DMS53 treated with DMSO at 0.1 percent for 48 hours (cell line): ENCODE measurements around the gene NR2C1.
"Not testable (repeated sequence)": the region's sequence is repeated elsewhere in the genome, so short reads cannot be mapped to it uniquely, and the experiment has no call there.

Experiments used
- DNase-seq: peaks from one replicate; lab custom pipeline; 2025; ENCODE audit not compliant: unreplicated experiment; lab: John Stamatoyannopoulos, UW

The NR2C1 gene

GRCh38 chr12:95072900-95073697, at the start of gene NR2C1:
Gene NR2C1, minus strand, starts transcription at chr12:95073618. Its CDS starts 6,234 bp downstream, at chr12:95067384.
- peak; percentile 92 for DNase-seq

- no peak for DNase-seq
These were observed 45.4 kb upstream of the NR2C1 start for GRCh38 chr12:95118788-95119179.

GRCh38 chr12:95118138-95118787, 44.8 kb upstream of the NR2C1 start:
- DNase-seq = no peak

GRCh38 chr12:95117178-95117599, 43.8 kb upstream of the NR2C1 start:
- peak; percentile 76 for DNase-seq

GRCh38 chr12:95116773-95117172, 43.4 kb upstream of the NR2C1 start:
- no peak for DNase-seq

DNA sequence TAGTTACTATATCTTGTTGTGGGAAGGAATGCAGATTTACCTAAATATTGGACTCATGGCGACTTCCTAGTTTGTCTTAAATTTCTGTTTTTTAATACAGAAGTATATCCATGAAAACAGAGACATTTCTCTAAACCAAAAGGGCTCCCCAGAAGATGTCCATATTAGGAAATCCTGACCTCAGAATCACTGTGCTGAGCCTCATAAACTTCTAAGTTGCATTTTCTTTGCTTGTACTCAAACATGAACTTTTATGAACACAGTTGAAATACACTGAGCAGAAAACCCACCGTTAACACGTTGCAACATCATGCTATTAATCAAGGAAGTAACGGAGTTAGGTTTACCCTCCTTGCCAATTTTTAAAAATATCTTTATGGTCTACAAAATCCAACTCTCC, 42.9 kb upstream of the NR2C1 start:
- DNase-seq = no peak

GRCh38 chr12:95115641-95116040, 42.2 kb upstream of the NR2C1 start:
- DNase-seq = no peak

DNA sequence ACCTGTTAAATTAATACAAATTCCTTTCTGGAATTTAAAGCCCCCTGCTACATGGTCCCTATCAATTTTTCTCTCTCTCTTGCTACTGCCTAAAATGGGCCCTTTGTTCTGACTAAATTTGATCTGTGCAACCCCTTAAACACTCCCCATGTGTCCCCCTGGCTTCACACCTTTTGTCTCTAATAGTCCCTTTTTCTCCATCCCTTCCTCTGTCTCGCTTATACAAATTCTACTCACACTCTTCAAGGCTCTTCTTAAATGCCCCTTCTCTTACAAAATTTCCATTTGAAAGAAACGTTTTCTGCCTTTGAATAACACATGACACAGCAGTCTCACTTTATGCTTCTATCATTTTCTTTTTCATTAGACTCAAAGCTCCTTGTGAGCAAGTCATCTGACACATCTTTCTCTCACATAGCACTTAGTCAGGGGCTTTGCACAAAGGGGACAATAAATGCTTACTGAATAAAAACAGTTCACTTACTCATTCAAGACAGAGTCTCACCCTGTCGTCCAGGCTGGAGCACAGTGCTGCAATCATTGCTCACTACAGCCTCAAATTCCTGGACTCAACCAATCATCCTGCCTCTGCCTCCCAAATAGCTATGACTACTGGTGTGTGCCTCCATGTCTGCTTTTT, 41.5 kb upstream of the NR2C1 start:
- DNase-seq = no peak

- no peak for DNase-seq
These were observed 33.9 kb upstream of the NR2C1 start for GRCh38 chr12:95107362-95107761.

- DNase-seq = no peak
These were observed 32.1 kb upstream of the NR2C1 start for GRCh38 chr12:95105540-95105939.

- DNase-seq = no peak
These were observed 31.6 kb upstream of the NR2C1 start for GRCh38 chr12:95104919-95105452.

GRCh38 chr12:95102916-95103671, 29.7 kb upstream of the NR2C1 start:
- peak; percentile 100 for DNase-seq

- not testable (repeated sequence) for DNase-seq
These were observed 28.5 kb upstream of the NR2C1 start for GRCh38 chr12:95101957-95102356.

DNA sequence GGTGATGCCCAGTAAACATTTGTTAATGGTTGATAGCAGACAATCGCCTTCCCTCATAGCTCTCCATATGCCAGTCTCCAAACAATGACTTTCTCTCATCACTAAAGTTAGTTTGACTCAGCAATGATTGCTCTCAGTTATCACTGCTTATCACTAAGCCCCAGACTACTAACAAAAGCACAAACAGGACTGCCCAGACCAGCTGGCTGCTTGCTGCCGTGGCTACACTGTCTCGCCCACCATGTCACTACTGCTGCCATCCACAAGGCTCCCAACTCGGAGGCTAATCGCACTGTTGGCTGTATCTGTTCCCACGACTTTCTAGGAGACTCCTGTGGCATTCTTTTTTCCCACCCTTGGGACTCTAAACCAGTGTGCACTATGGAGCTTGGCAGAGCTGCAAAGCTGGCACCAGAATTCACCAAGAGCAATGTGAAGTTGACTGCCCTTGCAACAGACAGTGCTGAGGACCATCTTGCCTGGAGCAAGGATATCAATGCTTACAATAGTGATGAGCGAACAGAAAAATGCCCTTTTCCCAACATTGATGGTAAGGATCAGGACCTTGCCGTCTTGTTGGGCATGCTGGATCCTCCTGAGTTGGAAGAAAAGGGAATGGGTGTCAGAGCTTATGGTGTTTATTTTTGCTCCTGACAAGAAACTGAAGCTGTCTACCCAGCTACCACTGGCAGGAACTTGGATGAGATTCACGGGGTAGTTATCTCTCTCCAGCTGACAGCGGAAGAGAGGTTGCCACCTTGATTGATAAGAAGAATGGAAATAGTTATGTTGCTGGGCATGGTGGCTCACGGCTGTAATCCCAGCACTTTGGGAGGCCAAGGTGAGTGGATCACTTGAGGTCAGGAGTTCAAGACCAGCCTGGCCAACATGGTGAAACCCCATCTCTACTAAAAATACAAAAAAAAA, 27.1 kb upstream of the NR2C1 start:
- no peak for DNase-seq

GRCh38 chr12:95099270-95099790, 25.9 kb upstream of the NR2C1 start:
- DNase-seq = no peak

DNA sequence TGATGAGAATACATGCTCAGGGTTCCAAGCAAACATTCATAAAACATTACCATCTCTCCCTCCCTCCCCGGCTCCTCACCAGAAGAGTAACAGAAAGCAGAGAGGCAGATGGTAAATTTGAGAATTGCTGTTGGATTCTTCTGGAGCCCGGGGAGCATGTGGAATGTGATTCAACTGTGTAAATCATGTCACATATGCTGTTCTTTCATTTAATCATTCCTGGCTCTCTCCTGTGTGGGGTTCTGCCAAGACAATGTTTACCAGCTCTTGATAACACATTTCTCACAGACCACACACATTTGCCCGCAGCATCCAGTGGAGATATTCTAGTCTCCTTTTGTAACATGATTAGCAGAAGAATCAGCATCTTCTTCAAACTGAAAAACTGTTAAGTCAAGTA, 23.4 kb upstream of the NR2C1 start:
- no peak for DNase-seq

GRCh38 chr12:95096378-95096777, 23.0 kb upstream of the NR2C1 start:
- no peak for DNase-seq

DNA sequence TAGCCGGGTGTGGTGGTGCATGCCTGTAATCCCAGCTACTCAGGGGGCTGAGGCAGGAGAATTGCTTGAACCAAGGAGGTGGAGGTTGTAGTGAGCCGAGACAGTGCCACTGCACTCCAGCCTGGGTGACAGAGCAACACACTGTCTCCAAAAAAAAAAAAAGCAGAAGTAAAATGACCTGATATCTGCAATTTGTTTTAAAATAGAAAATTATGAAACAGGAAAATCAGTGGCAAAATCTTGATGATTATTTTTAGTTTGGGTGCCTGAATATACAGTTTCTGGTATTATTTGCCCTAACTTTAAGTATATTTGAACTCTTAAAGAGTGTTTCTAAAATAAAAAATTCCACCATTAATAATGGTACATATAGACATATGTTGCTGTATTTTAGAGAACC, 22.4 kb upstream of the NR2C1 start:
- DNase-seq = not testable (repeated sequence)

GRCh38 chr12:95089462-95089861, 16.0 kb upstream of the NR2C1 start:
- no peak for DNase-seq

DNA sequence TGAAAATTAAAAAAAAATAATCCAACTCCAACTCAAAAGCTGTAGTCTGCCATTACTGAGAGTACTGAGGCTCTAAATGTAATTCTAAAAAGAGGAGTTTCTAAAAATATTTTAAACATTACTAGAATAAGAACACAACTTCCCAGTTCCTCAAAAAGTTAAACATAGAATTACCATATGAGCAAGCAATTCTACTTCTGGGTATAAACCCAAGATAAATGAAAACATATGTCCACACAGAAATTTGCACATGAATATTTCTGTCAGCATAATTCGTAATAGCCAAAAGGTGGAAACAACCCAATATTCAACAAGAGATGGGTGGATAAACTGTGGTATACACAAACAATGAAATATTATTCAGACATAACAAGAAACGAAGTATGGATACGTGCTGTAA, 15.0 kb upstream of the NR2C1 start:
- no peak for DNase-seq
